IPS-15b (cell line): Measurements from ENCODE around the gene EXOC8.
A peak's percentile ranks its signal among the peaks of the same experiment; 100 is the strongest.

Experiments used
- H3K27me3 ChIP-seq: one replicate; pipeline ENCODE4 v1.6.1; 2013; ENCODE audit warnings: low read length; ENCODE audit not compliant: control insufficient read depth, insufficient read depth
- H3K36me3 ChIP-seq: one replicate; pipeline ENCODE4 v1.6.1; 2013; ENCODE audit warnings: low read length; ENCODE audit not compliant: control insufficient read depth, insufficient read depth
- H3K4me1 ChIP-seq: one replicate; pipeline ENCODE4 v1.6.1; 2013; ENCODE audit warnings: mild to moderate bottlenecking, low read length; ENCODE audit not compliant: control insufficient read depth, insufficient read depth
- H3K4me3 ChIP-seq: one replicate; pipeline ENCODE4 v1.5.1; 2013; ENCODE audit warnings: low read depth, low read length
- H3K9ac ChIP-seq: one replicate; pipeline ENCODE4 v1.6.1; 2013; ENCODE audit warnings: low read depth, mild to moderate bottlenecking, low read length
- H3K9me3 ChIP-seq: one replicate; pipeline ENCODE4 v1.6.1; 2013; ENCODE audit warnings: mild to moderate bottlenecking, low read length; ENCODE audit not compliant: control insufficient read depth, insufficient read depth

The EXOC8 gene

DNA sequence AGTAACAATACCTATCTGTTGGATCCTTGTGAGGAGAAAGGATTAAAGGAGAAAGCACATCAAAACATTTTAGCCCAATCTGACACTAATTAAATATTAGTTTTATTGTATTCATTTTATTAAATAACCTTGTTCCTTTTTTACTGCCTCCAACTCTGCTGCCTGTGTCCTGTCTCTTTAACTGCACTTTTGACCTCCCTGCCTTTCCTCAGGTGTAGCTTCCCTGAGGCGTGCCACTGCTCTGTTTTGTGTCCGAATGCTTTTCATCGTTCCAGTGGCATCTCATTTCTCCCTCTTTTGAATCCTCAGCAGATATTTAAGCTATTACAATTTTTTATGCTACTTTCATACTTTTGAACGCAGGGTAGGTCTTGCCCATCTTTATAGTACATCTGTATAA, 10.8 kb upstream of the EXOC8 start:
- H3K9ac ChIP-seq: no peak overlapping the region
- H3K9me3 ChIP-seq: no peaks in the 10 kb centered on the region
- no peaks in the 10 kb centered on the region for H3K4me1 ChIP-seq
- H3K27me3 ChIP-seq: no peaks in the 10 kb centered on the region
- H3K36me3 ChIP-seq: no peaks in the 10 kb centered on the region
- no peak overlapping the region for H3K4me3 ChIP-seq

DNA sequence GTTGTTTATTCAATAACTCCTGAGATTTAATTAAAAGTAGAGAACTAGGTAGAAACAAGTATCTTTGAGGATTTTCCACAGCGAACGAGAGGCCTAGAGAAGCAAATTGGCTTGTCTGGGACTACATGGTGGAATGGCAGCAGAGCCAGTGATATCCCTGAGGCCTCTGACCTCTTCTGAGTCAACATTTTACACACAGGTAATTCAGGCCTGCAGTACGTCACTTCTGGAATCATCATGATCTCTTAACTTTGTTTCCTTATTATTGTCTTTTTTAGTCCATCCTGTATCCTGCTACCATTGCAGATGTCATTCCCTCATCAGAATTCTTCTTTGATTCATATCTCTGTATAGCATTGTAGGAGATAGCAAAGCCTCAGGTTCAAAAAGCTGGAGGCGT, 10.3 kb upstream of the EXOC8 start:
- no peaks in the 10 kb centered on the region for H3K9me3 ChIP-seq
- no peak overlapping the region for H3K9ac ChIP-seq
- no peaks in the 10 kb centered on the region for H3K4me1 ChIP-seq
- no peaks in the 10 kb centered on the region for H3K27me3 ChIP-seq
- H3K4me3 ChIP-seq: no peak overlapping the region
- no peaks in the 10 kb centered on the region for H3K36me3 ChIP-seq

GRCh38 chr1:231340328-231341013, 2.8 kb upstream of the EXOC8 start:
- H3K4me1 ChIP-seq: peaks cover 3% of the 10 kb centered on the region
- H3K9me3 ChIP-seq: no peaks in the 10 kb centered on the region
- no peak overlapping the region for H3K9ac ChIP-seq
- no peak overlapping the region for H3K4me3 ChIP-seq
- no peaks in the 10 kb centered on the region for H3K36me3 ChIP-seq
- no peaks in the 10 kb centered on the region for H3K27me3 ChIP-seq

GRCh38 chr1:231338270-231339128, 847 bp upstream of the EXOC8 start, which contains the start of gene SPRTN:
Gene SPRTN, plus strand, starts transcription at chr1:231338293. Its CDS starts 91 bp downstream, at chr1:231338384.
- Histone ChIP-seq H3K4me1 (peaks cover 3% of the 10 kb centered on the region), H3K9me3 (no peaks in the 10 kb centered on the region), H3K36me3 (no peaks in the 10 kb centered on the region), H3K9ac (peak within 1 kb of the TSS; percentile 88), H3K27me3 (no peaks in the 10 kb centered on the region), H3K4me3 (peak within 1 kb of the TSS; percentile 92)

GRCh38 chr1:231337043-231337471, 595 bp downstream of the EXOC8 start:
- H3K9ac ChIP-seq: peak overlapping the region; percentile 47
- no peaks in the 10 kb centered on the region for H3K27me3 ChIP-seq
- H3K36me3 ChIP-seq: no peaks in the 10 kb centered on the region
- no peaks in the 10 kb centered on the region for H3K9me3 ChIP-seq
- peak overlapping the region; percentile 92 for H3K4me3 ChIP-seq
- H3K4me1 ChIP-seq: peaks cover 3% of the 10 kb centered on the region

- H3K36me3 ChIP-seq: no peaks in the 10 kb centered on the region
- no peaks in the 10 kb centered on the region for H3K9me3 ChIP-seq
- no peak overlapping the region for H3K9ac ChIP-seq
- peaks cover 3% of the 10 kb centered on the region for H3K4me1 ChIP-seq
- no peaks in the 10 kb centered on the region for H3K27me3 ChIP-seq
- H3K4me3 ChIP-seq: peak overlapping the region; percentile 92
Observed at GRCh38 chr1:231335663-231336602, 1.7 kb downstream of the EXOC8 start.

GRCh38 chr1:231334952-231335351, 2.7 kb downstream of the EXOC8 start:
- H3K9ac ChIP-seq: no peak overlapping the region
- H3K36me3 ChIP-seq: no peaks in the 10 kb centered on the region
- H3K27me3 ChIP-seq: no peaks in the 10 kb centered on the region
- peaks cover 3% of the 10 kb centered on the region for H3K4me1 ChIP-seq
- H3K9me3 ChIP-seq: no peaks in the 10 kb centered on the region
- no peak overlapping the region for H3K4me3 ChIP-seq

GRCh38 chr1:231334079-231334666, 3.5 kb downstream of the EXOC8 start:
- no peak overlapping the region for H3K9ac ChIP-seq
- H3K36me3 ChIP-seq: no peaks in the 10 kb centered on the region
- H3K4me1 ChIP-seq: peaks cover 3% of the 10 kb centered on the region
- H3K4me3 ChIP-seq: no peak overlapping the region
- H3K27me3 ChIP-seq: no peaks in the 10 kb centered on the region
- no peaks in the 10 kb centered on the region for H3K9me3 ChIP-seq

DNA sequence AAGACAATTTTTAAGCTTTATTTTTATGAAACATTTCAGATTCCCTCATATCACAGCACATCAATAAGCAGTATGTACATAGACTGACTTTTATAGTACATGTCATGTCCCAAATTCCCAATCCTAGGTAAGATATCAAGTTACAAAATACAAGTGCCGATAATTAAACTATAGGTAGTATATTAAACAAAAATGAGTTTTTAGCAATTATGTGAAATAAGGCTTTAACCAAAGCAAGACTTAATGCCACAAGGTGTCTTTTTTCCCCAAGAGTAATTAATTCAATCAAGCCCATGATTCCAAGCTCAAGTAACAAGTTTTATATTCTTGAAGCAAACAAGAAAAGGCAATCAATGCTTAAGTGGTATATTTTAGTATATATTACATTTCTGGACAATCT, 4.9 kb downstream of the EXOC8 start:
- H3K4me3 ChIP-seq: no peak overlapping the region

GRCh38 chr1:231329483-231329882, 8.2 kb downstream of the EXOC8 start:
- H3K36me3 ChIP-seq: no peaks in the 10 kb centered on the region
- H3K4me3 ChIP-seq: no peak overlapping the region
- no peaks in the 10 kb centered on the region for H3K4me1 ChIP-seq
- H3K9ac ChIP-seq: no peak overlapping the region
- no peaks in the 10 kb centered on the region for H3K27me3 ChIP-seq
- no peaks in the 10 kb centered on the region for H3K9me3 ChIP-seq

More for the DNA sequence above, 4.9 kb downstream of the EXOC8 start:
- no peaks in the 10 kb centered on the region for H3K9me3 ChIP-seq
- H3K4me1 ChIP-seq: peaks cover 3% of the 10 kb centered on the region
- H3K36me3 ChIP-seq: no peaks in the 10 kb centered on the region
- H3K9ac ChIP-seq: no peak overlapping the region
- H3K27me3 ChIP-seq: no peaks in the 10 kb centered on the region

DNA sequence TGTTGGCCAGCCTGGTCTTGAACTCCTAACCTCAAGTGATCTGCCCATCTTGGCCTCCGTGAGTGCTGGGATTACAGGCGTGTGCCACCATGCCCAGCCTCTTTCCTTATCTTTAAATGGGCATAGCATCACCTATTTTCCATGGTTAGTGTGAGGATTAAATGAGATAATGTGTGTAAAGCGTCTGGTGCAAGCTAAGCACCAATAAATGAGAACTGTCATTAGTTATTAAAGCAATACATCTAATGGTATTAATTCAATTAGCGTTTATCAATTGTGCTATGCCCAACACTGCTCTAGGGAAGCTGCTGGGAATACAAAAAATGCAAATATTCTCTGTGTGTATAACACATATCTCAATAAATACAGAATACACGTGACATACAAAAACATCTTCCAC, 10.0 kb downstream of the EXOC8 start:
- Histone ChIP-seq H3K4me3 (no peak overlapping the region), H3K4me1 (no peaks in the 10 kb centered on the region)

More for the DNA sequence above, 10.0 kb downstream of the EXOC8 start:
- Histone ChIP-seq H3K9me3 (no peaks in the 10 kb centered on the region), H3K27me3 (no peaks in the 10 kb centered on the region), H3K9ac (no peak overlapping the region), H3K36me3 (no peaks in the 10 kb centered on the region)
